Measurements from ENCODE around the gene WDR27. TPM values are rescaled to one million over a fixed set of nuclear protein-coding genes. Genes with fewer than 3 reads are reported as not detected.

WDR27 gene
- polyA plus RNA-seq, 1 donor from 2014 or later = 35.8 TPM

DNA sequence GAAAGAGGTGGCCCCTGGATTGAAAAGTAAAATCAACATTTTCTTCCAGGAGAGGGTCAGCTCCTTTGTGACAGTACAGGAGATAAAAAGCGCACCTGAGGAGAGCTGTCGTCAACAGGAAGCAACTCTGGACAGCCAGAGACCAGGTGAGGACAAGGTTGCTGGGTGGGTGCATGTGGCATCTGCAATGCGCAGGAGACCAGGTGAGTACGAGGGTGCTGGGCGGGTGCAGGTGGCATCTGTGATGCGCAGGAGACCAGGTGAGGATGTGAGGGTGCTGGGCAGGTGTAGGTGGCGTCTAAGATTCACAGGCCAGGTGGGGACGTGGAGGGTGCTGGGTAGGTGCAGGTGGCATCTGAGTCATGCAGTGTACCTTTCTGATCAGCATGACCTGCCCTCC, 38.4 kb downstream of the WDR27 start:
- H3K4me3 ChIP-seq (ENCODE audit: low read length) = no peak overlapping the region
- H3K9me3 ChIP-seq (ENCODE audit: low read length) = no peaks in the 10 kb centered on the region
- no peak overlapping the region for H2AFZ ChIP-seq (ENCODE audit: low read depth, low read length)
- H4K20me1 ChIP-seq (ENCODE audit: insufficient read depth) = no peaks in the 10 kb centered on the region
- H3K9me2 ChIP-seq (ENCODE audit: insufficient read depth, low read length) = no peaks in the 10 kb centered on the region
- no peak overlapping the region for H3K9ac ChIP-seq (ENCODE audit: low read length)
- H3K36me3 ChIP-seq (ENCODE audit: insufficient read depth, low read length) = peaks cover 5% of the 10 kb centered on the region
- no peak overlapping the region for H3K4me2 ChIP-seq (ENCODE audit: low read length)
- H3K79me2 ChIP-seq (replicated peaks; ENCODE audit: insufficient read depth, low read length) = no peaks in the 10 kb centered on the region
- H3F3A ChIP-seq (ENCODE audit: insufficient read depth, low read length, poor library complexity, severe bottlenecking) = no peaks in the 10 kb centered on the region
- TF ChIP-seq MXI1 (conservative IDR thresholded peaks at IDR 0.05; ENCODE audit: poor library complexity, severe bottlenecking) (no peak), RAD21 (conservative IDR thresholded peaks at IDR 0.05) (no peak), TAF1 (IDR thresholded peaks at IDR 0.05; ENCODE audit: low read depth) (no peak), EZH2 (IDR thresholded peaks at IDR 0.05; ENCODE audit: borderline replicate concordance, insufficient read depth, low read length, poor library complexity, severe bottlenecking) (no peak), EP300 (conservative IDR thresholded peaks at IDR 0.05; ENCODE audit: poor library complexity, severe bottlenecking) (no peak), POLR2AphosphoS5 (IDR thresholded peaks at IDR 0.05) (no peak), SMC3 (conservative IDR thresholded peaks at IDR 0.05; ENCODE audit: poor library complexity) (no peak)
- TF ChIP-seq, protein P1, sequence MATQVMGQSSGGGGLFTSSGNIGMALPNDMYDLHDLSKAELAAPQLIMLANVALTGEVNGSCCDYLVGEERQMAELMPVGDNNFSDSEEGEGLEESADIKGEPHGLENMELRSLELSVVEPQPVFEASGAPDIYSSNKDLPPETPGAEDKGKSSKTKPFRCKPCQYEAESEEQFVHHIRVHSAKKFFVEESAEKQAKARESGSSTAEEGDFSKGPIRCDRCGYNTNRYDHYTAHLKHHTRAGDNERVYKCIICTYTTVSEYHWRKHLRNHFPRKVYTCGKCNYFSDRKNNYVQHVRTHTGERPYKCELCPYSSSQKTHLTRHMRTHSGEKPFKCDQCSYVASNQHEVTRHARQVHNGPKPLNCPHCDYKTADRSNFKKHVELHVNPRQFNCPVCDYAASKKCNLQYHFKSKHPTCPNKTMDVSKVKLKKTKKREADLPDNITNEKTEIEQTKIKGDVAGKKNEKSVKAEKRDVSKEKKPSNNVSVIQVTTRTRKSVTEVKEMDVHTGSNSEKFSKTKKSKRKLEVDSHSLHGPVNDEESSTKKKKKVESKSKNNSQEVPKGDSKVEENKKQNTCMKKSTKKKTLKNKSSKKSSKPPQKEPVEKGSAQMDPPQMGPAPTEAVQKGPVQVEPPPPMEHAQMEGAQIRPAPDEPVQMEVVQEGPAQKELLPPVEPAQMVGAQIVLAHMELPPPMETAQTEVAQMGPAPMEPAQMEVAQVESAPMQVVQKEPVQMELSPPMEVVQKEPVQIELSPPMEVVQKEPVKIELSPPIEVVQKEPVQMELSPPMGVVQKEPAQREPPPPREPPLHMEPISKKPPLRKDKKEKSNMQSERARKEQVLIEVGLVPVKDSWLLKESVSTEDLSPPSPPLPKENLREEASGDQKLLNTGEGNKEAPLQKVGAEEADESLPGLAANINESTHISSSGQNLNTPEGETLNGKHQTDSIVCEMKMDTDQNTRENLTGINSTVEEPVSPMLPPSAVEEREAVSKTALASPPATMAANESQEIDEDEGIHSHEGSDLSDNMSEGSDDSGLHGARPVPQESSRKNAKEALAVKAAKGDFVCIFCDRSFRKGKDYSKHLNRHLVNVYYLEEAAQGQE (IDR thresholded peaks at IDR 0.05; ENCODE audit: borderline replicate concordance) = no peak
- TF ChIP-seq, protein P2, sequence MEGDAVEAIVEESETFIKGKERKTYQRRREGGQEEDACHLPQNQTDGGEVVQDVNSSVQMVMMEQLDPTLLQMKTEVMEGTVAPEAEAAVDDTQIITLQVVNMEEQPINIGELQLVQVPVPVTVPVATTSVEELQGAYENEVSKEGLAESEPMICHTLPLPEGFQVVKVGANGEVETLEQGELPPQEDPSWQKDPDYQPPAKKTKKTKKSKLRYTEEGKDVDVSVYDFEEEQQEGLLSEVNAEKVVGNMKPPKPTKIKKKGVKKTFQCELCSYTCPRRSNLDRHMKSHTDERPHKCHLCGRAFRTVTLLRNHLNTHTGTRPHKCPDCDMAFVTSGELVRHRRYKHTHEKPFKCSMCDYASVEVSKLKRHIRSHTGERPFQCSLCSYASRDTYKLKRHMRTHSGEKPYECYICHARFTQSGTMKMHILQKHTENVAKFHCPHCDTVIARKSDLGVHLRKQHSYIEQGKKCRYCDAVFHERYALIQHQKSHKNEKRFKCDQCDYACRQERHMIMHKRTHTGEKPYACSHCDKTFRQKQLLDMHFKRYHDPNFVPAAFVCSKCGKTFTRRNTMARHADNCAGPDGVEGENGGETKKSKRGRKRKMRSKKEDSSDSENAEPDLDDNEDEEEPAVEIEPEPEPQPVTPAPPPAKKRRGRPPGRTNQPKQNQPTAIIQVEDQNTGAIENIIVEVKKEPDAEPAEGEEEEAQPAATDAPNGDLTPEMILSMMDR (IDR thresholded peaks at IDR 0.05; ENCODE audit: poor library complexity, severe bottlenecking) = no peak
- H3K27me3 ChIP-seq (ENCODE audit: insufficient read depth, low read depth, low read length) = no peaks in the 10 kb centered on the region
- no peak overlapping the region for H3K27ac ChIP-seq (ENCODE audit: low read length)

DNA sequence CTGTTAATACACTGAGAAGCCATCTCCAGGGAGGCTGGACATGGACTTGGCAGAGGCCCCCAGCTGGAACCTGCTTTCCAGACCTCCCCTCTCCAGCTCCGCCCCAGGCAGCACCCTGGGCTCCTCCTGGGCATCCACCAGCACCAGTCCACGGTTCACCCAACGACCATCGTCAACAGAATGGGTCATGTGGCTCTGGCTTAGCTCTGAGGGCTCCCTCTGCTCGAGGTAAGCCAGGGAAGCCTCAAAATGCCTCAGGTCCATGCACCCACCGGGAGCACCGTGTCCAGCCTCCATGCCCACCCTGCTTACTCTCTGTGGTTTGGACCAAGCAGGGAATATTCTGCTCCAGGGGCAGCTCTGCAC, 40.5 kb downstream of the WDR27 start:
- H3K9ac ChIP-seq (ENCODE audit: low read length) = no peak overlapping the region
- no peaks in the 10 kb centered on the region for H3K27me3 ChIP-seq (ENCODE audit: insufficient read depth, low read depth, low read length)
- no peak overlapping the region for H3K4me3 ChIP-seq (ENCODE audit: low read length)
- no peak for TF ChIP-seq EZH2 (IDR thresholded peaks at IDR 0.05; ENCODE audit: borderline replicate concordance, insufficient read depth, low read length, poor library complexity, severe bottlenecking)
- no peak for TF ChIP-seq EP300 (conservative IDR thresholded peaks at IDR 0.05; ENCODE audit: poor library complexity, severe bottlenecking)
- TF ChIP-seq, protein P1 (IDR thresholded peaks at IDR 0.05; ENCODE audit: borderline replicate concordance) = no peak
- TF ChIP-seq, protein P2 (IDR thresholded peaks at IDR 0.05; ENCODE audit: poor library complexity, severe bottlenecking) = no peak
- no peak for TF ChIP-seq TAF1 (IDR thresholded peaks at IDR 0.05; ENCODE audit: low read depth)
- no peak for TF ChIP-seq SMC3 (conservative IDR thresholded peaks at IDR 0.05; ENCODE audit: poor library complexity)
- TF ChIP-seq POLR2AphosphoS5 (IDR thresholded peaks at IDR 0.05) = no peak
- no peak for TF ChIP-seq RAD21 (conservative IDR thresholded peaks at IDR 0.05)
- no peak for TF ChIP-seq MXI1 (conservative IDR thresholded peaks at IDR 0.05; ENCODE audit: poor library complexity, severe bottlenecking)
- H2AFZ ChIP-seq (ENCODE audit: low read depth, low read length) = no peak overlapping the region
- no peaks in the 10 kb centered on the region for H3K9me2 ChIP-seq (ENCODE audit: insufficient read depth, low read length)
- H4K20me1 ChIP-seq (ENCODE audit: insufficient read depth) = no peaks in the 10 kb centered on the region
- H3K27ac ChIP-seq (ENCODE audit: low read length) = no peak overlapping the region
- H3K9me3 ChIP-seq (ENCODE audit: low read length) = no peaks in the 10 kb centered on the region
- H3K36me3 ChIP-seq (ENCODE audit: insufficient read depth, low read length) = peaks cover 1% of the 10 kb centered on the region
- no peaks in the 10 kb centered on the region for H3F3A ChIP-seq (ENCODE audit: insufficient read depth, low read length, poor library complexity, severe bottlenecking)
- no peaks in the 10 kb centered on the region for H3K79me2 ChIP-seq (replicated peaks; ENCODE audit: insufficient read depth, low read length)
- no peak overlapping the region for H3K4me2 ChIP-seq (ENCODE audit: low read length)

All from neural cell (in vitro differentiated cells).